Sigmoid colon (tissue), 7 donors: ENCODE results near the gene TEX28. TPM values are rescaled to one million over a fixed set of nuclear protein-coding genes. Genes with fewer than 3 reads are reported as not detected.
A peak's percentile ranks its signal among the peaks of the same experiment; 100 is the strongest.
"Not testable (repeated sequence)": the region's sequence is repeated elsewhere in the genome, so short reads cannot be mapped to it uniquely, and the experiment has no call there.

Source experiments
- DNase-seq: peaks from one replicate; pipeline ENCODE4 v3.0.0-alpha.2; 2019
- H3K27ac ChIP-seq, 4 donors: fragments of 200-600 bp; sonication (generic); one replicate each; pipeline ENCODE4 v1.5.1; 2016 to 2019; ENCODE audit warnings: mild to moderate bottlenecking in 1 of 4
- H3K27me3 ChIP-seq, 3 donors: fragments of 200-600 bp; sonication (generic); one replicate each; pipeline ENCODE4 v1.5.1; 2019; ENCODE audit warnings: mild to moderate bottlenecking in 1 of 3
- H3K36me3 ChIP-seq, 4 donors: fragments of 200-600 bp; sonication (generic); one replicate each; pipeline ENCODE4 v1.5.1; 2016 to 2019
- H3K4me1 ChIP-seq, 4 donors: fragments of 200-600 bp; sonication (generic); one replicate each; pipeline ENCODE4 v1.5.1; 2017 to 2019
- H3K4me3 ChIP-seq, 4 donors: fragments of 200-600 bp; sonication (generic); one replicate each; pipeline ENCODE4 v1.5.1; 2017 to 2019; ENCODE audit warnings: mild to moderate bottlenecking in 2 of 4, moderate library complexity in 1 of 4
- H3K9me3 ChIP-seq, 4 donors: fragments of 200-600 bp in 3 of 4; sonication (generic) in 3 of 4; one replicate each; pipeline versions ENCODE4 v1.5.1 to v1.6.1; 2013 to 2019
- CTCF ChIP-seq, 4 experiments: fragments of 450-650 bp in 3 of 4; fragments of 200-600 bp in 1 of 4; IDR thresholded peaks; one replicate each; pipeline ENCODE4 v1.5.1; 2016 to 2019; ENCODE audit warnings: antibody characterized with exemption in 4 of 4, mild to moderate bottlenecking in 3 of 4, moderate library complexity in 2 of 4
- EP300 ChIP-seq, 4 donors: sonication (generic); formaldehyde crosslinking; IDR thresholded peaks; one replicate each; pipeline ENCODE4 v1.6.1; 2017; ENCODE audit warnings: antibody characterized with exemption in 4 of 4
- POLR2A ChIP-seq, 2 donors: fragments of 450-650 bp; IDR thresholded peaks; one replicate each; pipeline ENCODE4 v1.6.1; 2016; ENCODE audit warnings: antibody characterized with exemption in 2 of 2, mild to moderate bottlenecking in 2 of 2, moderate library complexity in 2 of 2
- POLR2AphosphoS5 ChIP-seq, 4 donors: sonication (generic); formaldehyde crosslinking; IDR thresholded peaks; one replicate each; pipeline ENCODE4 v1.6.1; 2017; ENCODE audit warnings: antibody characterized with exemption in 4 of 4
- WGBS, 2 donors: extraction: QIAGEN DNeasy Blood & Tissue Kit; methylation state at CpG; one replicate each; pipeline ENCODE4 v1.1.7; 2013; 5-methylcytosine and 5-hydroxymethylcytosine counted together
- intact Hi-C: fragments of 100-400 bp; cut with DNase I; formaldehyde crosslinking; loops from one replicate; pipeline ENCODE4 v1.15.1; 2023
- polyA plus RNA-seq, 3 donors: library from polyadenylated mRNA; stranded (reverse); fragments of 200-250 nt; gene quantifications; one replicate each; pipeline ENCODE4 v1.2.3, GENCODE V29; 2013
- total RNA-seq, 4 donors: library from RNA; depleted of rRNA; stranded (reverse); fragments of >200 nt; gene quantifications; one replicate each; pipeline ENCODE4 v1.1.0, GENCODE V29; 2016
- donor health status: healthy with polysubstance abuse.
- donor health status: Bipolar disorder and iron deficiency.
- donor health status: healthy.

The TEX28 gene
- not detected for total RNA-seq
- not detected for polyA plus RNA-seq

- Histone ChIP-seq H3K4me3 (no peak within 1 kb of the TSS), H3K4me1 (no peaks in the 10 kb centered on the region), H3K9me3 (no peaks in the 10 kb centered on the region), H3K27ac (no peak within 1 kb of the TSS), H3K27me3 (no peaks in the 10 kb centered on the region), H3K36me3 (no peaks in the 10 kb centered on the region)
- WGBS, 2 donors, result 93 to 94% methylated on average over 39 of the region's 39 CpGs
- TF ChIP-seq POLR2A (IDR thresholded peaks at IDR 0.05), result no peak
- no peak for TF ChIP-seq CTCF (IDR thresholded peaks at IDR 0.05)
- TF ChIP-seq EP300 (IDR thresholded peaks at IDR 0.05), result no peak
- no peak for TF ChIP-seq POLR2AphosphoS5 (IDR thresholded peaks at IDR 0.05)
- intact Hi-C loops, result no loop called here
- DNase-seq, result no peak
Measured at GRCh38 chrX:154294791-154295574, at the start of gene TEX28. Gene TEX28 (minus strand): TSS chrX:154295124. CDS start chrX:154292117, 3,007 bp downstream.

GRCh38 chrX:154343620-154344019, 48.7 kb upstream of the TEX28 start:
- H3K4me1 ChIP-seq, H3K27ac ChIP-seq, H3K36me3 ChIP-seq, intact Hi-C loops, H3K9me3 ChIP-seq, H3K4me3 ChIP-seq, H3K27me3 ChIP-seq, DNase-seq: not testable (repeated sequence)
- WGBS, 2 donors, result no CpG with 5 or more reads among the region's 20 CpGs

- H3K36me3 ChIP-seq, H3K27ac ChIP-seq, H3K9me3 ChIP-seq, DNase-seq, H3K4me1 ChIP-seq, intact Hi-C loops, H3K4me3 ChIP-seq, H3K27me3 ChIP-seq: not testable (repeated sequence)
- no CpG with 5 or more reads among the region's 16 CpGs for WGBS, 2 donors
Measured at GRCh38 chrX:154343063-154343462, 48.1 kb upstream of the TEX28 start.

- WGBS, 2 donors, result 0% methylated on average over 18 to 20 of the region's 115 CpGs
- intact Hi-C loops, result not testable (repeated sequence)
- H3K27ac ChIP-seq, result peak overlapping the region in 2 of 4 donors; percentile 53 to 55
Measured at GRCh38 chrX:154341399-154342298, 46.7 kb upstream of the TEX28 start.

GRCh38 chrX:154334496-154334895, 39.6 kb upstream of the TEX28 start:
- Histone ChIP-seq H3K36me3 (no peaks in the 10 kb centered on the region), H3K4me3 (no peak overlapping the region), H3K9me3 (no peaks in the 10 kb centered on the region), H3K4me1 (no peaks in the 10 kb centered on the region), H3K27me3 (no peaks in the 10 kb centered on the region), H3K27ac (no peak overlapping the region)
- TF ChIP-seq CTCF (IDR thresholded peaks at IDR 0.05) (no peak), POLR2AphosphoS5 (IDR thresholded peaks at IDR 0.05) (no peak), POLR2A (IDR thresholded peaks at IDR 0.05) (no peak), EP300 (IDR thresholded peaks at IDR 0.05) (no peak)
- WGBS, 2 donors, result 79 to 84% methylated on average over 10 of the region's 10 CpGs
- no peak for DNase-seq
- intact Hi-C loops, result no loop called here

More at GRCh38 chrX:154341399-154342298, 46.7 kb upstream of the TEX28 start:
- DNase-seq, H3K9me3 ChIP-seq, H3K27me3 ChIP-seq, H3K4me1 ChIP-seq, H3K4me3 ChIP-seq, H3K36me3 ChIP-seq: not testable (repeated sequence)

- Histone ChIP-seq H3K4me1 (no peaks in the 10 kb centered on the region), H3K9me3 (no peaks in the 10 kb centered on the region), H3K4me3 (no peak overlapping the region), H3K27me3 (no peaks in the 10 kb centered on the region), H3K36me3 (no peaks in the 10 kb centered on the region), H3K27ac (no peak overlapping the region)
- intact Hi-C loops, result no loop called here
- 61 to 80% methylated on average over 6 of the region's 6 CpGs for WGBS, 2 donors
- DNase-seq, result no peak
- TF ChIP-seq EP300 (IDR thresholded peaks at IDR 0.05) (no peak), POLR2AphosphoS5 (IDR thresholded peaks at IDR 0.05) (no peak), CTCF (IDR thresholded peaks at IDR 0.05) (no peak)
Measured at GRCh38 chrX:154333837-154334271, 38.9 kb upstream of the TEX28 start.
